ENCODE data around the gene ADAMTS7. TPM values are rescaled to one million over a fixed set of nuclear protein-coding genes. Genes with fewer than 3 reads are reported as not detected.
"Not testable (repeated sequence)": the region's sequence is repeated elsewhere in the genome, so short reads cannot be mapped to it uniquely, and the experiment has no call there.

The ADAMTS7 gene
- total and polyA plus RNA-seq, 2 of the 8 experiments (the other 6 are each of a cell fraction or from before 2014, with no cell fraction given) = 27.9 to 45.2 TPM

DNA sequence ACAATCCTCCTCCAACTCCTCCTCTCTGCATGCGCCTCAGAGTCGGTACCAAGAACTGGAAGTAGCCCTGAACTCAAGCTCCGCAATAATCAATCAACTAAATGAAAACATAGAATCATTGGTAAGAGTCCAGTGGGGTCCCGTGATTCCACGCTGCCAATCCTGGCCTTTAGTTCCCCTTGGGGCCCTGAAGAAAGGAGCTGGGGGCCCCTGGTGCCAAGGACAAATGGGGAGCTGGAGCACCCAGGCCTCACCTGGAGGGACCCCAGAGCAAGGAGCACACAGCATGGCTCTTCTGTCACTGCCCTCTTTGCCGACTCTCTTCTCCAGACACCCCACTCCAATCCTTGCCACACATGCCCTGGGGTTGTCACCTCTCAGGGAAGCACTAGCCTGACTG, 80.3 kb downstream of the ADAMTS7 start:
- no peaks in the 10 kb centered on the region for H3K9me3 ChIP-seq (ENCODE audit: insufficient read depth in 2 of 2, low read depth in 1 of 2, low read length in 1 of 2)
- ChIA-PET POLR2A (ENCODE audit: partially characterized antibody) (no interaction called here), CTCF (ENCODE audit: partially characterized antibody) (interaction anchor here (1.2 to 7.5 kb wide), 3 partner anchors 10 to 112 kb away, joined by 4 to 28 read pairs (median 10); no protein-coding TSS in a partner anchor)
- no peaks in the 10 kb centered on the region; a peak in 1 of 7 replicates for H3K27me3 ChIP-seq (replicated peaks in 1 of 4; ENCODE audit: control insufficient read depth in 3 of 4, extremely low read depth in 1 of 4, insufficient read depth in 3 of 4, low read length in 3 of 4)
- no peak for TF ChIP-seq JUND (IDR thresholded peaks at IDR 0.05; ENCODE audit: low read length)
- no peaks in the 10 kb centered on the region for H3K79me2 ChIP-seq (ENCODE audit: control insufficient read depth in 1 of 2, insufficient read depth in 2 of 2, low read length in 2 of 2)
- WGBS, 2 experiments (ENCODE audit: extremely low coverage in 1 of 2, insufficient coverage in 1 of 2, insufficient read length in 1 of 2, insufficient replicate concordance in 2 of 2, low coverage in 1 of 2, low lambda C conversion rate in 2 of 2, missing lambda C conversion rate in 1 of 2) = 88% methylated on average over 6 of the region's 6 CpGs; no CpG with 5 or more reads in 1 of the 2 experiments
- no peaks in the 10 kb centered on the region for H3K79me1 ChIP-seq (ENCODE audit: low read depth, low read length)
- H3K27ac ChIP-seq (ENCODE audit: low read depth, low read length) = no peak overlapping the region
- no peaks in the 10 kb centered on the region for H3K23me2 ChIP-seq (ENCODE audit: low read depth, low read length)
- no peaks in the 10 kb centered on the region for H4K20me1 ChIP-seq (replicated peaks in 1 of 2; ENCODE audit: control insufficient read depth in 1 of 2, insufficient read depth in 2 of 2, low read length in 2 of 2)
- FAIRE-seq = no peak
- H4K8ac ChIP-seq (ENCODE audit: extremely low read depth, insufficient read depth, low read length) = no peak overlapping the region
- no peak overlapping the region for H3K4me3 ChIP-seq (ENCODE audit: extremely low read depth in 1 of 4, insufficient read depth in 2 of 4, low read depth in 3 of 4, low read length in 4 of 4)
- no peak overlapping the region for H2BK20ac ChIP-seq (ENCODE audit: low read length)
- H3K14ac ChIP-seq (ENCODE audit: insufficient read length) = no peak overlapping the region
- H2AFZ ChIP-seq (ENCODE audit: low read length) = no peak overlapping the region
- no peak overlapping the region for H2BK15ac ChIP-seq (ENCODE audit: low read length)
- no peak overlapping the region for H4K91ac ChIP-seq (replicated peaks; ENCODE audit: insufficient read length, low read length)
- no peak overlapping the region for H3K23ac ChIP-seq (ENCODE audit: insufficient read length)
- no peak overlapping the region for H3K9ac ChIP-seq (replicated peaks in 1 of 4; ENCODE audit: extremely low read depth in 1 of 4, low read depth in 3 of 4, low read length in 3 of 4)
- no peak for DNase-seq (ENCODE audit: low read depth in 1 of 2, low spot score in 2 of 2)
- no peak overlapping the region for H3K4ac ChIP-seq (replicated peaks; ENCODE audit: insufficient read length, low read depth, low read length)
- H4K5ac ChIP-seq (ENCODE audit: insufficient read length, low read depth, low read length) = no peak overlapping the region
- H3K4me2 ChIP-seq (ENCODE audit: insufficient read depth in 1 of 2, low read depth in 2 of 2, low read length in 2 of 2) = no peak overlapping the region
- H2BK12ac ChIP-seq (ENCODE audit: low read depth, low read length) = no peak overlapping the region
- H2BK120ac ChIP-seq (replicated peaks; ENCODE audit: low read depth, low read length) = no peak overlapping the region
- no peak overlapping the region for H3K18ac ChIP-seq (ENCODE audit: extremely low read depth, low read length)
- no peaks in the 10 kb centered on the region for H3K36me3 ChIP-seq (ENCODE audit: control insufficient read depth in 2 of 4, insufficient read depth in 4 of 4, low read length in 3 of 4)
- peaks cover 0 to 6% (median 3%) of the 10 kb centered on the region in 4 experiments; a peak in 3 of 7 replicates for H3K4me1 ChIP-seq (replicated peaks in 1 of 4; ENCODE audit: control insufficient read depth in 3 of 4, insufficient read depth in 4 of 4, low read length in 3 of 4)
- H2BK5ac ChIP-seq (ENCODE audit: low read depth, low read length) = no peak overlapping the region
- no peak overlapping the region for H3K56ac ChIP-seq (replicated peaks; ENCODE audit: insufficient read length, low read depth, low read length)
- H2AK5ac ChIP-seq (ENCODE audit: low read depth, low read length) = no peak overlapping the region

- POLR2A ChIA-PET (ENCODE audit: partially characterized antibody); H3K14ac ChIP-seq (ENCODE audit: insufficient read length); H4K8ac ChIP-seq (ENCODE audit: extremely low read depth, insufficient read depth, low read length); H3K23ac ChIP-seq (ENCODE audit: insufficient read length); H2AFZ ChIP-seq (ENCODE audit: low read length); H3K27me3 ChIP-seq (replicated peaks in 1 of 4; ENCODE audit: control insufficient read depth in 3 of 4, extremely low read depth in 1 of 4, insufficient read depth in 3 of 4, low read length in 3 of 4); DNase-seq (ENCODE audit: low read depth in 1 of 2, low spot score in 2 of 2); H3K23me2 ChIP-seq (ENCODE audit: low read depth, low read length); H3K79me1 ChIP-seq (ENCODE audit: low read depth, low read length); H4K5ac ChIP-seq (ENCODE audit: insufficient read length, low read depth, low read length); H2BK5ac ChIP-seq (ENCODE audit: low read depth, low read length); H2BK12ac ChIP-seq (ENCODE audit: low read depth, low read length); H3K4me1 ChIP-seq (replicated peaks in 1 of 4; ENCODE audit: control insufficient read depth in 3 of 4, insufficient read depth in 4 of 4, low read length in 3 of 4); H3K18ac ChIP-seq (ENCODE audit: extremely low read depth, low read length); H2BK120ac ChIP-seq (replicated peaks; ENCODE audit: low read depth, low read length); H2AK5ac ChIP-seq (ENCODE audit: low read depth, low read length); H3K36me3 ChIP-seq (ENCODE audit: control insufficient read depth in 2 of 4, insufficient read depth in 4 of 4, low read length in 3 of 4); H3K4me3 ChIP-seq (ENCODE audit: extremely low read depth in 1 of 4, insufficient read depth in 2 of 4, low read depth in 3 of 4, low read length in 4 of 4); H2BK15ac ChIP-seq (ENCODE audit: low read length); FAIRE-seq; H3K9me3 ChIP-seq (ENCODE audit: insufficient read depth in 2 of 2, low read depth in 1 of 2, low read length in 1 of 2); H4K20me1 ChIP-seq (replicated peaks in 1 of 2; ENCODE audit: control insufficient read depth in 1 of 2, insufficient read depth in 2 of 2, low read length in 2 of 2); H3K9ac ChIP-seq (replicated peaks in 1 of 4; ENCODE audit: extremely low read depth in 1 of 4, low read depth in 3 of 4, low read length in 3 of 4); H3K27ac ChIP-seq (ENCODE audit: low read depth, low read length); H3K56ac ChIP-seq (replicated peaks; ENCODE audit: insufficient read length, low read depth, low read length); H3K4me2 ChIP-seq (ENCODE audit: insufficient read depth in 1 of 2, low read depth in 2 of 2, low read length in 2 of 2); H3K4ac ChIP-seq (replicated peaks; ENCODE audit: insufficient read length, low read depth, low read length); H4K91ac ChIP-seq (replicated peaks; ENCODE audit: insufficient read length, low read length); H3K79me2 ChIP-seq (ENCODE audit: control insufficient read depth in 1 of 2, insufficient read depth in 2 of 2, low read length in 2 of 2); H2BK20ac ChIP-seq (ENCODE audit: low read length): not testable (repeated sequence)
- CTCF ChIA-PET (ENCODE audit: partially characterized antibody) = interaction anchor here (0.6 to 7.5 kb wide), 7 partner anchors 12 to 336 kb away, joined by 3 to 30 read pairs (median 4); no protein-coding TSS in a partner anchor
- 91% methylated on average over 1 of the region's 1 CpG; no CpG with 5 or more reads in 1 of the 2 experiments for WGBS, 2 experiments (ENCODE audit: extremely low coverage in 1 of 2, insufficient coverage in 1 of 2, insufficient read length in 1 of 2, insufficient replicate concordance in 2 of 2, low coverage in 1 of 2, low lambda C conversion rate in 2 of 2, missing lambda C conversion rate in 1 of 2)
These were observed 82.8 kb downstream of the ADAMTS7 start for GRCh38 chr15:78728427-78728826.

All from H1 (cell line).